ENCODE data around the gene BTBD9. TPM values are rescaled to one million over a fixed set of nuclear protein-coding genes. Genes with fewer than 3 reads are reported as not detected.
"Not testable (repeated sequence)": the region's sequence is repeated elsewhere in the genome, so short reads cannot be mapped to it uniquely, and the experiment has no call there.

The BTBD9 gene
- total and polyA plus RNA-seq, 2 donors (not counting 1 experiment from before 2014, with no cell fraction given), result 4.1 to 48.9 TPM

DNA sequence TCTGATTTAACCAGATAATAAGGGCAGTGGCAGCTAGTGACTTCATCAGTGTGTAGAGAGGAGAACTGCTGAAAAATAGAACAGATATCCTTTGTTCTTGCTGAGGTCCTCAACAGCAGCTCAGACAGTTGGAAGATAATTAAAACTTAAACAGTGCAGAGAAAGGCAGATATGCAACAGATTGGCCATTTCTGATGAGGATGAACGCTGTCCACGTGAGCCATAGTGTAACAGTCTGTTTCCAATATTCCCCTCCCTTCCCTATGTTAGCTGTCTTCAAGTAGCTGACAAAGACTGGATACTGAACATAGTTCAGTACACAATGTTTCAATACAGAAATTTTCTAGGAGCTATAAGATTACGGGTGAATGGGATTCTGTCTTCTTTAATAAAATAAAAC is 291.4 kb downstream of the BTBD9 start:
- H3K27me3 Mint-ChIP-seq, result no peaks in the 10 kb centered on the region
- Histone ChIP-seq H3K4me3 (ENCODE audit: control extremely low read depth in 1 of 5, extremely low read depth in 1 of 5, insufficient read depth in 1 of 5, low read depth in 2 of 5, low read length in 4 of 5) (no peak overlapping the region), H3K4me1 (ENCODE audit: control insufficient read depth in 2 of 2, insufficient read depth in 2 of 2, low read length in 2 of 2) (no peaks in the 10 kb centered on the region), H3K27me3 (replicated peaks in 1 of 4; ENCODE audit: control extremely low read depth in 1 of 4, control insufficient read depth in 3 of 4, insufficient read depth in 4 of 4, low read length in 3 of 4) (no peaks in the 10 kb centered on the region), H3K9me3 (ENCODE audit: control extremely low read depth in 1 of 3, control insufficient read depth in 2 of 3, insufficient read depth in 1 of 3, low read length in 2 of 3) (no peaks in the 10 kb centered on the region), H3K27ac (ENCODE audit: low read length in 2 of 2) (no peak overlapping the region), H3K9ac (ENCODE audit: low read length) (no peak overlapping the region), H3K4me2 (replicated peaks; ENCODE audit: low read depth, low read length, poor library complexity, severe bottlenecking) (no peak overlapping the region), H2AFZ (ENCODE audit: insufficient read depth, low read depth, low read length, poor library complexity, severe bottlenecking) (no peak overlapping the region), H4K20me1 (ENCODE audit: control insufficient read depth, insufficient read depth, low read length, poor library complexity, severe bottlenecking) (no peaks in the 10 kb centered on the region), H3K36me3 (replicated peaks in 1 of 2; ENCODE audit: control extremely low read depth in 1 of 2, control insufficient read depth in 1 of 2, extremely low read depth in 1 of 2, insufficient read depth in 2 of 2, low read length in 1 of 2) (peaks cover 0 to 7% of the 10 kb centered on the region in 2 experiments), H3K79me2 (ENCODE audit: control insufficient read depth, insufficient read depth, low read length) (no peaks in the 10 kb centered on the region)
- no peak overlapping the region for H3K4me3 Mint-ChIP-seq
- DNase-seq (no peak), ATAC-seq (ENCODE audit: low read depth) (no peak)
- CTCF ChIA-PET, result no interaction called here
- WGBS (ENCODE audit: insufficient coverage), result 100% methylated on average over 1 of the region's 3 CpGs
- TF ChIP-seq, protein P1, sequence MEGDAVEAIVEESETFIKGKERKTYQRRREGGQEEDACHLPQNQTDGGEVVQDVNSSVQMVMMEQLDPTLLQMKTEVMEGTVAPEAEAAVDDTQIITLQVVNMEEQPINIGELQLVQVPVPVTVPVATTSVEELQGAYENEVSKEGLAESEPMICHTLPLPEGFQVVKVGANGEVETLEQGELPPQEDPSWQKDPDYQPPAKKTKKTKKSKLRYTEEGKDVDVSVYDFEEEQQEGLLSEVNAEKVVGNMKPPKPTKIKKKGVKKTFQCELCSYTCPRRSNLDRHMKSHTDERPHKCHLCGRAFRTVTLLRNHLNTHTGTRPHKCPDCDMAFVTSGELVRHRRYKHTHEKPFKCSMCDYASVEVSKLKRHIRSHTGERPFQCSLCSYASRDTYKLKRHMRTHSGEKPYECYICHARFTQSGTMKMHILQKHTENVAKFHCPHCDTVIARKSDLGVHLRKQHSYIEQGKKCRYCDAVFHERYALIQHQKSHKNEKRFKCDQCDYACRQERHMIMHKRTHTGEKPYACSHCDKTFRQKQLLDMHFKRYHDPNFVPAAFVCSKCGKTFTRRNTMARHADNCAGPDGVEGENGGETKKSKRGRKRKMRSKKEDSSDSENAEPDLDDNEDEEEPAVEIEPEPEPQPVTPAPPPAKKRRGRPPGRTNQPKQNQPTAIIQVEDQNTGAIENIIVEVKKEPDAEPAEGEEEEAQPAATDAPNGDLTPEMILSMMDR (IDR thresholded peaks at IDR 0.05), result no peak
- no peak for TF ChIP-seq EZH2 (IDR thresholded peaks at IDR 0.05; ENCODE audit: borderline replicate concordance, insufficient read depth, low read depth, low read length, poor library complexity, severe bottlenecking)
- POLR2A ChIA-PET, result no interaction called here
- intact Hi-C loops (cut with micrococcal nuclease), result no loop called here
- no peaks in the 10 kb centered on the region for H3K9me3 Mint-ChIP-seq (ENCODE audit: insufficient read depth)
- H3K27ac Mint-ChIP-seq, result no peak overlapping the region
- H3K4me1 Mint-ChIP-seq, result peaks cover 6% of the 10 kb centered on the region

DNA sequence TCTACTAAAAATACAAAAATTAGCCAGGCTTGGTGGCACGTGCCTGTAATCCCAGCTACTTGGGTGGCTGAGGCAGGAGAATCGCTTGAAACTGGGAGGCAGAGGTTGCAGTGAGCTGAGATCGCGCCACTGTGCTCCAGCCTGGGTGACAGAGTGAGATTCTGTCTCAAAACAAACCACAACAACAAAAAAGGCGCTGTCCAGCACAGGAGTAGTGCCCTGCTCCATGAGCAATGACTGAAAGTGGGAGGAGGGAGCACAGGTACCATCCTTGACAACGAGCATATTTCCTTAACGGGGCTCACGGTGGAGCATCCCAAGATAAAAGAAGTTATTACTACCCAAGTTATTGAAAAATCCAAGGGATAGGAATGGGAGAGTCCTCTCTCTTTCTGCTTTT is 291.9 kb downstream of the BTBD9 start:
- H3K9me3 Mint-ChIP-seq (ENCODE audit: insufficient read depth); H3K4me2 ChIP-seq (replicated peaks; ENCODE audit: low read depth, low read length, poor library complexity, severe bottlenecking); H3K9ac ChIP-seq (ENCODE audit: low read length); H3K27ac ChIP-seq (ENCODE audit: low read length in 2 of 2); H3K4me3 Mint-ChIP-seq; H4K20me1 ChIP-seq (ENCODE audit: control insufficient read depth, insufficient read depth, low read length, poor library complexity, severe bottlenecking); H3K27ac Mint-ChIP-seq; intact Hi-C loops (cut with micrococcal nuclease); H3K27me3 Mint-ChIP-seq; H3K4me1 Mint-ChIP-seq; H3K27me3 ChIP-seq (replicated peaks in 1 of 4; ENCODE audit: control extremely low read depth in 1 of 4, control insufficient read depth in 3 of 4, insufficient read depth in 4 of 4, low read length in 3 of 4); ATAC-seq (ENCODE audit: low read depth); H3K9me3 ChIP-seq (ENCODE audit: control extremely low read depth in 1 of 3, control insufficient read depth in 2 of 3, insufficient read depth in 1 of 3, low read length in 2 of 3); CTCF ChIA-PET; H3K79me2 ChIP-seq (ENCODE audit: control insufficient read depth, insufficient read depth, low read length); H2AFZ ChIP-seq (ENCODE audit: insufficient read depth, low read depth, low read length, poor library complexity, severe bottlenecking); POLR2A ChIA-PET; H3K36me3 ChIP-seq (replicated peaks in 1 of 2; ENCODE audit: control extremely low read depth in 1 of 2, control insufficient read depth in 1 of 2, extremely low read depth in 1 of 2, insufficient read depth in 2 of 2, low read length in 1 of 2); H3K4me1 ChIP-seq (ENCODE audit: control insufficient read depth in 2 of 2, insufficient read depth in 2 of 2, low read length in 2 of 2); DNase-seq; H3K4me3 ChIP-seq (ENCODE audit: control extremely low read depth in 1 of 5, extremely low read depth in 1 of 5, insufficient read depth in 1 of 5, low read depth in 2 of 5, low read length in 4 of 5): not testable (repeated sequence)
- no CpG with 5 or more reads among the region's 8 CpGs for WGBS (ENCODE audit: insufficient coverage)

Measured in B cell (primary cell).